ENCODE results near the gene CTBP2.

The CTBP2 gene

DNA sequence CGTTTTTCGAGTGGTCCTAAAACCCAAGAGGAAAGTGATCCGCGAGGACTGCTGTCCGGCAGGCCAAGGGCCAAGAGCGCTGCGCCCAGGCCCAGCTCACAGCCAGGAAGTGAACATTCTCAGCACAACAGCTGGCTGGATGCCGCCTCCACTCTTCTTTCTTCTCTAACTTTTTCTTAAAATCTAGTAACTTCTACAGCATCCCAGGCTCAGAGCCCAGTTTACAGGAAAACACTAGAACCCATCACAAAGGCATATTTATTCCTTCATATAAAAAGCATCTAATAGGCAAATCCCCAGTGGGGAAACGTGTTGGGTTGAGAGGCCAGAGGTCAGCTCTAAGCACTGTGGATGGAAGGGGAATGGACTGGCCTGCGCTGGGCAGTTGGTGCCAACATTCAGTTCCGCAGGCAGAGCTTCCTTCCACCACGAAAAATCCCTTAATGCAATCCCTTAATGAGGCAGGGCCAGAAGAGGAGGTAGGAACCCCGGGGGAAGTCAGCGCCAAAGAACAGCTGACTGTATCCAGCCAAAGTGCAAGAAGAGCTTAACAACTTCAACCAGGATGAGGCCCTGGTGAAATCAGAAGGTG, 143.7 kb downstream of the CTBP2 start:
- no peak overlapping the region for H2BK5ac ChIP-seq (ENCODE audit: low read length)
- H4K91ac ChIP-seq (ENCODE audit: low read depth, low read length, poor library complexity): no peak overlapping the region
- no peak overlapping the region for H3K27ac ChIP-seq (replicated peaks; ENCODE audit: low read length)
- no peak overlapping the region for H3K4me2 ChIP-seq (ENCODE audit: insufficient read depth, low read length, poor library complexity, severe bottlenecking)
- H3K9ac ChIP-seq (ENCODE audit: low read depth, low read length, poor library complexity): no peak overlapping the region
- H2AFZ ChIP-seq (ENCODE audit: low read length): no peak overlapping the region
- H3K36me3 ChIP-seq (replicated peaks in 1 of 2; ENCODE audit: control insufficient read depth in 2 of 2, insufficient read depth in 2 of 2, low read length in 2 of 2): peaks cover 16 to 72% of the 10 kb centered on the region in 2 donors
- no peak overlapping the region for H2AK5ac ChIP-seq (ENCODE audit: low read depth, low read length)
- no peak overlapping the region for H4K8ac ChIP-seq (ENCODE audit: low read depth, low read length)
- H3K4me1 ChIP-seq (ENCODE audit: control insufficient read depth in 2 of 2, insufficient read depth in 1 of 2, low read depth in 1 of 2, low read length in 2 of 2): peaks cover 0 to 4% of the 10 kb centered on the region in 2 donors
- no peak overlapping the region for H3K18ac ChIP-seq (ENCODE audit: low read length)
- H3K27me3 ChIP-seq (ENCODE audit: control insufficient read depth in 3 of 3, insufficient read depth in 3 of 3, low read depth in 1 of 3, low read length in 3 of 3): no peaks in the 10 kb centered on the region
- H2BK120ac ChIP-seq (ENCODE audit: low read depth, low read length): no peak overlapping the region
- H3K9me3 ChIP-seq (replicated peaks in 1 of 2; ENCODE audit: control insufficient read depth in 2 of 2, insufficient read depth in 1 of 2, low read depth in 1 of 2, low read length in 2 of 2): peaks cover 19 to 27% of the 10 kb centered on the region in 2 donors
- H3K4ac ChIP-seq (ENCODE audit: low read length): no peak overlapping the region
- H3K4me3 ChIP-seq (ENCODE audit: low read length in 2 of 2): no peak overlapping the region
- H2BK12ac ChIP-seq (ENCODE audit: low read length): no peak overlapping the region
- H3K14ac ChIP-seq (ENCODE audit: low read length): no peak overlapping the region
- no peak overlapping the region for H3K23ac ChIP-seq (ENCODE audit: low read depth, low read length, poor library complexity)
- no peak overlapping the region for H2BK15ac ChIP-seq (ENCODE audit: low read length)
- no peak for DNase-seq (ENCODE audit: low spot score)
- no CpG with 5 or more reads among the region's 14 CpGs for WGBS, 2 donors (ENCODE audit: extremely low coverage in 2 of 2, insufficient read length in 2 of 2, insufficient replicate concordance in 1 of 2)
- peaks cover 32% of the 10 kb centered on the region for H3K79me1 ChIP-seq (ENCODE audit: low read depth, low read length)

DNA sequence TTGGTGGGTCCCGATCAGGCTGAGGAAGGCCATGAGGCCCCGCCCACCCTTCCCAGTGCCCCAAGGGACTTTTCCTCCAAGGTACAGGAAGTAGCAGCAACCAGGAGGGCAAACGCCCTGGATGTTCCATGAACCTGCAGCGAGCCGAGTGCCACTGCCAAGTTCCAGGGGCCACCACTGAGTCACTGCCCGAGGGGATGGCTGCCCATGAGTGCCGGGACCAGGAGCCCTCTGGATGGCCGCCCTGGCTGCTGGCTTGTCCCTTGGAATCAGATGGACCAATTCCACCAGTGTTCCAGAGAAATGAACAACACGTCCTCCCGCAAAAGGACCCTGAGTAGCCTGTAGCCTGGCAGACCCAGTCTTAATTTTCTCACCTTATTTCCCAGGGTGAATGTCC, 144.2 kb downstream of the CTBP2 start:
- H3K27ac ChIP-seq (replicated peaks; ENCODE audit: low read length): no peak overlapping the region

DNA sequence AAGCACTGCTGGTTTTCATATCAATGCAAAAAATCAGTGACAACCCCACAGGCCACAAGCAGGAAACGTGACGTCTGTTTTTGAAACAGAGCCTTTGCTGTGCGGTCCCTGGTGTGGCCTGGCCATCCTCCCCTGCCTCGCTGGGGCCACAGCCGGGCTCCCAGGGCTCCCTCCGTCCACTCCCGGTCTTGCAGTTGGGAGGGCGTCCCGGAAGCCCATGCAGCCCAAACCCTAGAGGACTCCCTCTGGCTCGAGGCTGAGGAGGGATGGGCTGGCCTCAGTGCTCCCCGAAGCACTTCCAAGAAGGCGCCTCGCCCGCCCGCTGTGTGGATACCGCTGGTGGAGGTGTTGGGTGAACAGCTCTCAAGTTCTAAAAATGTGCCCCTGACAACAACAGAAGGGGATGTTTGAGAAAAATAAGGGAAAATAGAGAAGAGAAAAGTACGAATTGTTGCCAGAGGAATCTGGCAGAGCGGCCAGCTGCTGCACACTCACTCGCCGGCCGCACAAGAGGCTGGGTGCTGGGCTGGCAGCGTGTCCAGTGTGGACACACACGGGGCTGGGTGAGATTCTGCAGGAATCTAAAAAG, 144.9 kb downstream of the CTBP2 start:
- Histone ChIP-seq H3K27ac (replicated peaks; ENCODE audit: low read length) (no peak overlapping the region), H2BK15ac (ENCODE audit: low read length) (no peak overlapping the region), H3K36me3 (replicated peaks in 1 of 2; ENCODE audit: control insufficient read depth in 2 of 2, insufficient read depth in 2 of 2, low read length in 2 of 2) (peaks cover 11 to 69% of the 10 kb centered on the region in 2 donors), H2AK5ac (ENCODE audit: low read depth, low read length) (no peak overlapping the region), H3K9ac (ENCODE audit: low read depth, low read length, poor library complexity) (no peak overlapping the region), H3K9me3 (replicated peaks in 1 of 2; ENCODE audit: control insufficient read depth in 2 of 2, insufficient read depth in 1 of 2, low read depth in 1 of 2, low read length in 2 of 2) (peaks cover 10 to 17% of the 10 kb centered on the region in 2 donors), H3K27me3 (ENCODE audit: control insufficient read depth in 3 of 3, insufficient read depth in 3 of 3, low read depth in 1 of 3, low read length in 3 of 3) (no peaks in the 10 kb centered on the region), H3K4me2 (ENCODE audit: insufficient read depth, low read length, poor library complexity, severe bottlenecking) (no peak overlapping the region), H3K18ac (ENCODE audit: low read length) (no peak overlapping the region), H3K14ac (ENCODE audit: low read length) (no peak overlapping the region), H3K4me3 (ENCODE audit: low read length in 2 of 2) (no peak overlapping the region), H3K79me1 (ENCODE audit: low read depth, low read length) (peaks cover 23% of the 10 kb centered on the region), H3K23ac (ENCODE audit: low read depth, low read length, poor library complexity) (no peak overlapping the region), H4K8ac (ENCODE audit: low read depth, low read length) (no peak overlapping the region), H2BK12ac (ENCODE audit: low read length) (no peak overlapping the region), H3K4ac (ENCODE audit: low read length) (no peak overlapping the region), H4K91ac (ENCODE audit: low read depth, low read length, poor library complexity) (no peak overlapping the region), H2BK5ac (ENCODE audit: low read length) (no peak overlapping the region), H3K4me1 (ENCODE audit: control insufficient read depth in 2 of 2, insufficient read depth in 1 of 2, low read depth in 1 of 2, low read length in 2 of 2) (peaks cover 0 to 4% of the 10 kb centered on the region in 2 donors), H2BK120ac (ENCODE audit: low read depth, low read length) (no peak overlapping the region), H2AFZ (ENCODE audit: low read length) (no peak overlapping the region)
- no CpG with 5 or more reads among the region's 23 CpGs for WGBS, 2 donors (ENCODE audit: extremely low coverage in 2 of 2, insufficient read length in 2 of 2, insufficient replicate concordance in 1 of 2)
- DNase-seq (ENCODE audit: low spot score): no peak

More for the DNA sequence above, 144.2 kb downstream of the CTBP2 start:
- H3K9me3 ChIP-seq (replicated peaks in 1 of 2; ENCODE audit: control insufficient read depth in 2 of 2, insufficient read depth in 1 of 2, low read depth in 1 of 2, low read length in 2 of 2): peaks cover 15 to 24% of the 10 kb centered on the region in 2 donors
- peaks cover 15 to 70% of the 10 kb centered on the region in 2 donors for H3K36me3 ChIP-seq (replicated peaks in 1 of 2; ENCODE audit: control insufficient read depth in 2 of 2, insufficient read depth in 2 of 2, low read length in 2 of 2)
- H3K4me2 ChIP-seq (ENCODE audit: insufficient read depth, low read length, poor library complexity, severe bottlenecking): no peak overlapping the region
- H2BK12ac ChIP-seq (ENCODE audit: low read length): no peak overlapping the region
- no CpG with 5 or more reads among the region's 10 CpGs for WGBS, 2 donors (ENCODE audit: extremely low coverage in 2 of 2, insufficient read length in 2 of 2, insufficient replicate concordance in 1 of 2)
- peaks cover 28% of the 10 kb centered on the region for H3K79me1 ChIP-seq (ENCODE audit: low read depth, low read length)
- no peak overlapping the region for H3K4me3 ChIP-seq (ENCODE audit: low read length in 2 of 2)
- H2BK15ac ChIP-seq (ENCODE audit: low read length): no peak overlapping the region
- H2AFZ ChIP-seq (ENCODE audit: low read length): no peak overlapping the region
- no peak overlapping the region for H3K9ac ChIP-seq (ENCODE audit: low read depth, low read length, poor library complexity)
- no peak overlapping the region for H4K8ac ChIP-seq (ENCODE audit: low read depth, low read length)
- H3K4me1 ChIP-seq (ENCODE audit: control insufficient read depth in 2 of 2, insufficient read depth in 1 of 2, low read depth in 1 of 2, low read length in 2 of 2): peaks cover 0 to 4% of the 10 kb centered on the region in 2 donors
- H2BK5ac ChIP-seq (ENCODE audit: low read length): no peak overlapping the region
- no peak overlapping the region for H4K91ac ChIP-seq (ENCODE audit: low read depth, low read length, poor library complexity)
- H3K18ac ChIP-seq (ENCODE audit: low read length): no peak overlapping the region
- no peaks in the 10 kb centered on the region for H3K27me3 ChIP-seq (ENCODE audit: control insufficient read depth in 3 of 3, insufficient read depth in 3 of 3, low read depth in 1 of 3, low read length in 3 of 3)
- H3K4ac ChIP-seq (ENCODE audit: low read length): no peak overlapping the region
- H2AK5ac ChIP-seq (ENCODE audit: low read depth, low read length): no peak overlapping the region
- H3K23ac ChIP-seq (ENCODE audit: low read depth, low read length, poor library complexity): no peak overlapping the region
- no peak overlapping the region for H3K14ac ChIP-seq (ENCODE audit: low read length)
- H2BK120ac ChIP-seq (ENCODE audit: low read depth, low read length): no peak overlapping the region
- no peak for DNase-seq (ENCODE audit: low spot score)

DNA sequence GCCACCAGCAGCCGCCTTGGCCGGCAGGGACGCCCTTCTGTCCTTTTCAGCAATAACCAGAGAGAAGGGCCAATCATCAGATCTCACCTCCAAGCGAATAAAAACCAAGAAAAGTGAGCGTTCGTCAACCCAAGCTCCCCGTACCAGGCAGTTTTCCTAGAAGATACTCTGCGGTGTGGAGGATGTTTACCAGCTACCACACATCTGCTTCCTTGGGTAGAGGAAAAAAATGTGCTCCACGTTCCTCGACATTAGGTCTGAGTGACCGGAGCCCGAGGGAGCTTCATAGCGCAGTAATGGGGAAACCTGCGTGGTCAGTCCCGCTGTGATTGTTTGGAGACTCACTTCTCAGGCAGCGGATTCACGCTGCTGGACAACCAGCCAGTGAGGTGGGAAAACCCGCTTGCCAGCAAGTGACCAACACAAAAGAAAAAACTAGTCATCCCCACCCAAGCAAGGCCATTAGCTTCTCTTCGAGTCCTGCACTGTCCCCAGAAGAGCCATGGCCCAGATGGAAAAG, 145.5 kb downstream of the CTBP2 start:
- Histone ChIP-seq H3K79me1 (ENCODE audit: low read depth, low read length) (peaks cover 21% of the 10 kb centered on the region), H2BK120ac (ENCODE audit: low read depth, low read length) (no peak overlapping the region), H3K4me1 (ENCODE audit: control insufficient read depth in 2 of 2, insufficient read depth in 1 of 2, low read depth in 1 of 2, low read length in 2 of 2) (peaks cover 0 to 5% of the 10 kb centered on the region in 2 donors), H3K23ac (ENCODE audit: low read depth, low read length, poor library complexity) (no peak overlapping the region), H4K91ac (ENCODE audit: low read depth, low read length, poor library complexity) (no peak overlapping the region), H2AK5ac (ENCODE audit: low read depth, low read length) (no peak overlapping the region), H3K36me3 (replicated peaks in 1 of 2; ENCODE audit: control insufficient read depth in 2 of 2, insufficient read depth in 2 of 2, low read length in 2 of 2) (peaks cover 9 to 66% of the 10 kb centered on the region in 2 donors), H2BK12ac (ENCODE audit: low read length) (no peak overlapping the region), H3K9me3 (replicated peaks in 1 of 2; ENCODE audit: control insufficient read depth in 2 of 2, insufficient read depth in 1 of 2, low read depth in 1 of 2, low read length in 2 of 2) (peaks cover 6 to 12% of the 10 kb centered on the region in 2 donors), H3K4me3 (ENCODE audit: low read length in 2 of 2) (no peak overlapping the region), H3K4ac (ENCODE audit: low read length) (no peak overlapping the region), H2BK15ac (ENCODE audit: low read length) (no peak overlapping the region), H2AFZ (ENCODE audit: low read length) (no peak overlapping the region), H3K27ac (replicated peaks; ENCODE audit: low read length) (no peak overlapping the region), H3K14ac (ENCODE audit: low read length) (no peak overlapping the region), H3K9ac (ENCODE audit: low read depth, low read length, poor library complexity) (no peak overlapping the region), H4K8ac (ENCODE audit: low read depth, low read length) (no peak overlapping the region), H2BK5ac (ENCODE audit: low read length) (no peak overlapping the region), H3K27me3 (ENCODE audit: control insufficient read depth in 3 of 3, insufficient read depth in 3 of 3, low read depth in 1 of 3, low read length in 3 of 3) (no peaks in the 10 kb centered on the region), H3K18ac (ENCODE audit: low read length) (no peak overlapping the region), H3K4me2 (ENCODE audit: insufficient read depth, low read length, poor library complexity, severe bottlenecking) (no peak overlapping the region)
- WGBS, 2 donors (ENCODE audit: extremely low coverage in 2 of 2, insufficient read length in 2 of 2, insufficient replicate concordance in 1 of 2): no CpG with 5 or more reads among the region's 19 CpGs
- DNase-seq (ENCODE audit: low spot score): no peak
